K562 (cell line): ENCODE measurements around the gene EIF2S3. TPM values are rescaled to one million over a fixed set of nuclear protein-coding genes. Genes with fewer than 3 reads are reported as not detected.
A peak's percentile ranks its signal among the peaks of the same experiment; 100 is the strongest.

Source experiments
- ATAC-seq: fragments of 200-7000 bp; cut with Tn5 transposase; 3 replicates; pipeline ENCODE4 v1.9.1; 2020; ENCODE audit warnings: moderate library complexity
- BruUV-seq: library from RNA; stranded (reverse); fragments of 400-500 nt; replicated peaks from 2 replicates; lab custom pipeline; 2021; lab: Mats Ljungman, UMichigan
- CTCF ChIA-PET: fragments of 300-600 bp; formaldehyde crosslinking; extraction: SDS; loops from one replicate; lab custom pipeline; 2021; ENCODE audit warnings: low intra/inter-chr PET ratio; lab: Yijun Ruan, JAX
- POLR2A ChIA-PET: fragments of 300-600, 350-650 bp; sonication (Branson Sonifier 250); formaldehyde crosslinking; extraction: SDS; loops from one replicate; lab custom pipeline; 2021; ENCODE audit warnings: antibody characterized with exemption, inconsistent platforms; lab: Yijun Ruan, JAX
- DNase-seq, 4 experiments: peaks; one replicate each; pipeline versions ENCODE4 v3.0.0 to v3.0.0-alpha.2; 2011 to 2018; ENCODE audit warnings: low spot score in 3 of 4, mixed read lengths in 3 of 4; ENCODE audit errors: extremely low read depth in 1 of 4
- FAIRE-seq: peaks from 2 replicates; lab custom pipeline; 2011; peaks lifted over from hg19 to GRCh38; lab: Jason Lieb, UNC
- H2AFZ ChIP-seq: 2 replicates; pipeline ENCODE4 v1.6.0; 2011; ENCODE audit warnings: low read depth, low read length, control low read depth, inconsistent platforms
- H3K27ac ChIP-seq: fragments of 200-600 bp; 3 replicates; pipeline ENCODE4 v1.8.0; 2011; ENCODE audit warnings: low read depth, mild to moderate bottlenecking, control low read depth, inconsistent platforms, low read length, moderate library complexity, mixed read lengths; ENCODE audit errors: extremely low read depth
- H3K27me3 ChIP-seq, 2 experiments: fragments of 300-600 bp in 1 of 2; 2 replicates in 1 of 2; 3 replicates in 1 of 2; pipeline versions ENCODE4 v1.6.0 to v1.8.0; 2011; ENCODE audit warnings: inconsistent platforms in 2 of 2, low read length in 2 of 2, mild to moderate bottlenecking in 1 of 2, mixed read lengths in 1 of 2, moderate library complexity in 1 of 2; ENCODE audit not compliant: control insufficient read depth in 2 of 2, insufficient read depth in 2 of 2
- H3K36me3 ChIP-seq: fragments of 300-600 bp; 3 replicates; pipeline ENCODE4 v1.8.0; 2011; ENCODE audit warnings: mild to moderate bottlenecking, low read length, inconsistent platforms; ENCODE audit not compliant: control insufficient read depth, insufficient read depth
- H3K4me1 ChIP-seq, 2 experiments: fragments of 200-600 bp in 1 of 2; replicated peaks in 1 of 2; 2 replicates in 1 of 2; 3 replicates in 1 of 2; pipeline versions ENCODE4 v1.5.1 to v1.8.0; 2011; ENCODE audit warnings: inconsistent platforms in 2 of 2, low read length in 2 of 2, mild to moderate bottlenecking in 1 of 2, mixed read lengths in 1 of 2, moderate library complexity in 1 of 2; ENCODE audit not compliant: control insufficient read depth in 2 of 2, insufficient read depth in 2 of 2
- H3K4me2 ChIP-seq: 2 replicates; pipeline ENCODE4 v1.6.1; 2011; ENCODE audit warnings: low read length, control low read depth, inconsistent platforms, mixed read lengths; ENCODE audit not compliant: insufficient read depth
- H3K4me3 ChIP-seq: fragments of 200-600 bp; sonication (generic), shearing (Covaris generic); 2 replicates; pipeline ENCODE4 v1.5.1; 2016; ENCODE audit warnings: control low read depth, inconsistent platforms
- H3K79me2 ChIP-seq: fragments of 200-600 bp; 3 replicates; pipeline ENCODE4 v1.8.0; 2011; ENCODE audit warnings: low read length, inconsistent platforms; ENCODE audit not compliant: control insufficient read depth, insufficient read depth
- H3K9ac ChIP-seq, 2 experiments: 2 replicates each; pipeline versions ENCODE4 v1.6.0 to v1.6.1; 2011; ENCODE audit warnings: low read depth in 2 of 2, low read length in 2 of 2, control low read depth in 1 of 2, inconsistent platforms in 1 of 2, mild to moderate bottlenecking in 1 of 2, mixed read lengths in 1 of 2; ENCODE audit not compliant: insufficient read depth in 1 of 2
- H3K9me1 ChIP-seq: one replicate; pipeline ENCODE4 v1.6.0; 2011; ENCODE audit warnings: inconsistent platforms, mild to moderate bottlenecking, low read length, moderate library complexity; ENCODE audit not compliant: control insufficient read depth, insufficient read depth
- H3K9me3 ChIP-seq: replicated peaks from 2 replicates; pipeline ENCODE4 v1.5.1; 2011; ENCODE audit warnings: low read depth, low read length, inconsistent platforms; ENCODE audit not compliant: control insufficient read depth, insufficient read depth
- H4K20me1 ChIP-seq: replicated peaks from 2 replicates; pipeline ENCODE4 v1.6.1; 2011; ENCODE audit warnings: low read length, inconsistent platforms, mixed read lengths; ENCODE audit not compliant: control insufficient read depth, insufficient read depth
- E2F3 ChIP-seq: fragments of 250-450 bp; sonication (Bioruptor Pico); IDR thresholded peaks from 2 replicates; pipeline ENCODE4 v1.4.0; 2020; ENCODE audit warnings: mild to moderate bottlenecking
- MXD1 ChIP-seq: fragments of 250-450 bp; sonication (Bioruptor Pico); IDR thresholded peaks from 2 replicates; pipeline ENCODE4 v1.8.0; 2021; ENCODE audit warnings: borderline replicate concordance, mild to moderate bottlenecking, moderate library complexity; ENCODE audit not compliant: poor library complexity, severe bottlenecking
- POLR2AphosphoS5 ChIP-seq: IDR thresholded peaks from 2 replicates; pipeline ENCODE4 v1.6.1; 2011; ENCODE audit warnings: mild to moderate bottlenecking, low read depth, low read length, moderate library complexity; ENCODE audit not compliant: control insufficient read depth, insufficient read depth
- ZEB2 ChIP-seq: fragments of 450-650 bp; IDR thresholded peaks from 2 replicates; pipeline ENCODE4 v1.6.1; 2016
- WGBS: fragments of 100-300 bp; shearing (Covaris generic); methylation state at CpG from one replicate; pipeline ENCODE4 v1.1.6; 2016; ENCODE audit warnings: low coverage, mixed read lengths; ENCODE audit not compliant: insufficient coverage; ENCODE audit errors: missing lambda C conversion rate; 5-methylcytosine and 5-hydroxymethylcytosine counted together
- in situ Hi-C: fragments of 300-500 bp; cut with MboI; formaldehyde crosslinking; loops from 4 replicates; pipeline ENCODE4 v1.15.0; 2018; ENCODE audit warnings: inconsistent platforms, mixed read lengths
- intact Hi-C: fragments of 100-400 bp; cut with micrococcal nuclease; formaldehyde crosslinking; loops from 2 replicates; pipeline ENCODE4 v1.14.2; 2022
- polyA plus RNA-seq, 8 experiments: library from polyadenylated mRNA; depleted of rRNA in 4 of 8; stranded (reverse) in 5 of 8; unstranded in 3 of 8; fragments of >200 nt; fragmentation: Nextera tagmentation in 2 of 8; fragmentation: Illumina TruSeq in 1 of 8; extraction: Ambion mirVana in 2 of 8; extraction: Trizol in 1 of 8; gene quantifications; 2 replicates each; pipeline versions ENCODE4 v1.2.1 to v1.2.3, GENCODE V29; 2011 to 2014; ENCODE audit warnings: inconsistent platforms in 1 of 8, missing spikeins in 1 of 8
- total RNA-seq, 7 experiments: library from RNA; depleted of rRNA in 6 of 7; stranded (reverse); fragments of >200 nt in 6 of 7; fragmentation: Illumina TruSeq in 2 of 7; extraction: Trizol in 2 of 7; gene quantifications; 2 replicates each; pipeline versions ENCODE4 v1.2.1 to v1.2.3, GENCODE V29; 2011 to 2021; ENCODE audit warnings: low replicate concordance in 1 of 7

Gene EIF2S3
- total and polyA plus RNA-seq, 9 of the 15 experiments (the other 6 are each of a cell fraction or from before 2014, with no cell fraction given) = 148 to 439 (median 275) TPM

GRCh38 chrX:24012266-24012665 lies 42.5 kb upstream of the EIF2S3 start:
- H3K9me1 ChIP-seq = no peaks in the 10 kb centered on the region
- FAIRE-seq (no peak), ATAC-seq (0 out of 3 replicates have a peak, but pooled peaks have one; percentile 6), DNase-seq (no peak)
- CTCF ChIA-PET = no interaction called here
- no peak overlapping the region for H3K4me3 ChIP-seq
- H3K27me3 ChIP-seq = no peaks in the 10 kb centered on the region
- no peak overlapping the region for H3K27ac ChIP-seq
- H3K79me2 ChIP-seq = peaks cover 65% of the 10 kb centered on the region
- H2AFZ ChIP-seq = no peak overlapping the region
- no TSS peak for BruUV-seq
- intact Hi-C loops (no loop called here), in situ Hi-C loops (no loop called here)
- TF ChIP-seq E2F3 (CRISPR knock-in tag) (no peak), MXD1 (CRISPR knock-in tag) (no peak)
- no peaks in the 10 kb centered on the region; a peak in 1 of 5 replicates for H3K4me1 ChIP-seq
- H3K4me2 ChIP-seq = no peak overlapping the region
- 100% methylated on average over 1 of the region's 1 CpG for WGBS
- H4K20me1 ChIP-seq = no peaks in the 10 kb centered on the region
- no peak overlapping the region for H3K9ac ChIP-seq
- H3K36me3 ChIP-seq = peaks cover 26% of the 10 kb centered on the region; the same call in 2 of the 3 replicates
- no peaks in the 10 kb centered on the region for H3K9me3 ChIP-seq
- POLR2A ChIA-PET = interaction anchor here (0.8 to 1.8 kb wide), 5 partner anchors 8 to 44 kb away, joined by 3 to 6 read pairs (median 5); no protein-coding TSS in a partner anchor

- WGBS = 56% methylated on average over 1 of the region's 5 CpGs
- no peak overlapping the region for H3K9ac ChIP-seq
- no peaks in the 10 kb centered on the region for H3K27me3 ChIP-seq
- intact Hi-C loops = no loop called here
- DNase-seq (no peak), ATAC-seq (peak; percentile 24), FAIRE-seq (no peak)
- in situ Hi-C loops = no loop called here
- no peaks in the 10 kb centered on the region for H4K20me1 ChIP-seq
- TF ChIP-seq POLR2AphosphoS5 (0 out of 2 replicates have a peak, but pooled peaks have one; percentile 31), ZEB2 (no peak)
- peaks cover 34% of the 10 kb centered on the region; the same call in 2 of the 3 replicates for H3K36me3 ChIP-seq
- H2AFZ ChIP-seq = no peak overlapping the region
- peaks cover 71% of the 10 kb centered on the region for H3K79me2 ChIP-seq
- H3K4me2 ChIP-seq = no peak overlapping the region
- H3K27ac ChIP-seq = no peak overlapping the region
- no peaks in the 10 kb centered on the region; a peak in 1 of 5 replicates for H3K4me1 ChIP-seq
- H3K9me1 ChIP-seq = no peaks in the 10 kb centered on the region
- CTCF ChIA-PET = no interaction called here
- BruUV-seq = no TSS peak
- POLR2A ChIA-PET = interaction anchor here (0.5 to 1.8 kb wide), 4 partner anchors 7 to 46 kb away, joined by 3 to 4 read pairs (median 3); no protein-coding TSS in a partner anchor
- no peak overlapping the region for H3K4me3 ChIP-seq
- no peaks in the 10 kb centered on the region for H3K9me3 ChIP-seq
Measured at GRCh38 chrX:24014388-24015018, 40.3 kb upstream of the EIF2S3 start.
